DMS53 treated with DMSO at 0.1 percent for 48 hours (cell line): ENCODE results near the gene CISD3.
A peak's percentile ranks its signal among the peaks of the same experiment; 100 is the strongest.

Experiments
- DNase-seq: peaks from one replicate; lab custom pipeline; 2025; ENCODE audit not compliant: unreplicated experiment; lab: John Stamatoyannopoulos, UW

The CISD3 gene

DNA sequence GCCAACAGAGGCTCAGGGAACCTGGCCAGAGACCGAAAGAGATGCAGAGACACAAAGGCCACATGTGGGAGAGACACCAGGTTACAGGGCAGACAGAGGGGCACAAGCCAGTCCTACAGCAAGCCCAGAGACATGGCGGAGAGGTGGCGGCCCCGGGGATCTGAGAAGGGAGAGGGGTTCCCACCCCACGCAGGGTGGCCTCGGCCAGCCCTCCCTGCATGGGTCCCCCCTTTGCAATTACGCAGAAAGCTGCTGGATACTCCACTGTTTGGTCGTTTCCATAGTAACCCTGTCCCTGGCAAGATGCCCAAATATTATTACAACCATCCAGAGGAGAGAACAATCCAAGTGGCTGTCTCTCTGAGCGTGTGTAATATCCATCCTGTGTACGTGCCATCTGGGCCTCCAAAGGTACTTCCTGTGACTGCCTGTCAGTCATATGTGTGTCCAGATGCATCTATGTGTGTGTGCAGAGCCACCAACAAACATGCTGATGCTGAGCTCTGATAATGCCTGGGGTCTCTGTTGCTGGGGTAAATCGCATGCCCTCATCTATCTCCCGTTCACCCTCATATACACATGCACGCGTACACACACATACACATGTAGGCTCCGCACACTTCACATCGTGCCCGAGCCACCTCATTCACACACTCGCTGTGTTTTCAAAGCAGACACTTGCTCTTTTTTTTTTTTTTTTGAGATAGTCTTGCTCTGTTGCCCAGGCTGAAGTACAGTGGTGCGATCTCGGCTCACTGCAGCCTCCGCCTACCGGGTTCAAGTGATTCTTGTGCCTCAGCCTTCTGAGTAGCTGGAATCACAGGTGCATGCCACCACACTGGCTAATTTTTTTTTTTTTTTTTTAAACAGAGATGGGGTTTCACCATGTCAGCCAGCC, 12.5 kb downstream of the CISD3 start:
- DNase-seq, result peak; percentile 36

DNA sequence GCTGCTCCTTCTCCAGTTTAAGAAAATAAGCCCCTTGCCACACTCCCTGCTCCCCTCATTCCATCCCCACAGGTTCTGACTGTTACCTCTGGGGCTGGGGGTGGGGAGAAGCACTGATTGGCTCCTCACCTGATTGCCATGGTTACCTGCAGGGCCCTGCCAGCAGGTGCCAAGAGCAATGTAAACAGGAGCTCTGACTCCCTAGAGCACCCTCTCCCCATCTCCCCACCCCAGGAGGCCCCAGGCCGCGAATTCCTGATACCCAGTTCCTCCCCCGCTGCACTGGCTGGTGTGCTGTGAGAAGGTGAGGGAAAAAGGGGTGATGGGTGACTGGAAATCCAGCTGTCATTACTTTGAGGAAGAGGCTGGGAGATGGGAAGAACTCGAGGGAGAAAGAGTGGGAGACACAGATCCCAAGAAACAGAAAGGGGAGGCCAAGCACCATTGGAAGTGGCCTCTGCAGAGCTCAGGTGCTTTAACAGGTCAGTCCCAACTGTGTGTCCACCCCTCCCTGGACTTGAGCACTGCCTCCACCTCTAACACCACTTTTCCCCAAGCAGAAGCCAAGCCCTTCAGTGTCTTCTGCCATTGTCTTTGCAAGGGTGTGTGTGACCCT, 13.5 kb downstream of the CISD3 start:
- DNase-seq, result peak; percentile 22

DNA sequence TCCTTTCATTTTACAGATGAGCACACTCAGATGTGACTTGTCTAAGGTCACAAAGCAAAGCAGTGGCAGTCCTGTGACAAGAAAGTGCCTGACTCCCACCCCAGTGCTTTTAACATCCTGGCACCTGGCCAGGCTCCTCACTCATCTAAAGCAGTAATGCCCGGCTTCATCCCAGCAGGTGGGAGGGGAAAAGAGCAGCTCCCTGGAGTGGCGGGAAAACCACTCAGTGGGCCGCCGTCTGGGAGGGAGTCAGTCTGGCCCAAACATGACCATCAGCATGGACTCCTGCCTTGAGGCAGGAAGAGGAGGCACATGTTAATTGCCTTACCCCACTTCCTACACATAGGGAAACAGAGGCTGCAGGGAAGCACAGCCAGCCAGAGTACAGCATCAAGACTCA, 15.4 kb downstream of the CISD3 start:
- DNase-seq, result no peak

DNA sequence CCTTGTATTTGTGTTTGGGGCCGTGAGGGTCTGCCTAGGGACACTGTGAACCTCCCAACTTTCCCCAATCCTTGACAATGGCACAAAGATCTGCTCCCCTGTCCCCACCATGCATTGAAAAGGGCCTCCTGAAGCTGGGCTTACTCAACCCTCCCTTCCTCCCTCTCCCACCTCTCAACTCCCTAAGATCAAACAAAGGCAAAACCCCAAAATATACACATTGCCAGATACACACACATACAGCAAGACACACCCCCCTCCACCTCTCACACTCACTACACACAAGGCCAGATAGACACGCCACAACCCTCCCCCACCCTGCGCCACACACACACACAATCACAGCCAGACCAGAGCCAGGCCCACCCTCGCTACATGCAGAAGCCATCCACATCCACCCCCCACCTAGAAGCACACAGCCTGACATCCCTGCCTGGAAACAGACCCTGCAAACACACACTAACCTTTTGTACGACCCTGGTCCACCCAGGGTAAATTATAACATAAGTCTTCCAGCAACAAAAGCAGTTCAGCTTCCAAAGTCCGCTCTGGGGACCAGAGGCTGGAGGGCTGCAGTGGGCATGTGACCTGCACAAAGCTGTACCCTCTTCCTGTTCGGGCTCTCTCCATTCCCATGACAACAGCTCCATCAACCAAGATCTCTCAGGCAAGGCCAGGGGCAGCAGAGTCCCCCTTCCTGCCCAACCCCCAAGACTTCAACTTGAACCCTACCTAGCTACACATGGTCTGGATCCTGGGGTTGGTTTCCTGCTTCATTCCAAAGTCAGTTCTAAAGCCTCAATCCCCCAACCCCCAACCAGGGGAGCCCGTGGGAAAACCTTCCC, 16.1 kb downstream of the CISD3 start:
- DNase-seq, result no peak

DNA sequence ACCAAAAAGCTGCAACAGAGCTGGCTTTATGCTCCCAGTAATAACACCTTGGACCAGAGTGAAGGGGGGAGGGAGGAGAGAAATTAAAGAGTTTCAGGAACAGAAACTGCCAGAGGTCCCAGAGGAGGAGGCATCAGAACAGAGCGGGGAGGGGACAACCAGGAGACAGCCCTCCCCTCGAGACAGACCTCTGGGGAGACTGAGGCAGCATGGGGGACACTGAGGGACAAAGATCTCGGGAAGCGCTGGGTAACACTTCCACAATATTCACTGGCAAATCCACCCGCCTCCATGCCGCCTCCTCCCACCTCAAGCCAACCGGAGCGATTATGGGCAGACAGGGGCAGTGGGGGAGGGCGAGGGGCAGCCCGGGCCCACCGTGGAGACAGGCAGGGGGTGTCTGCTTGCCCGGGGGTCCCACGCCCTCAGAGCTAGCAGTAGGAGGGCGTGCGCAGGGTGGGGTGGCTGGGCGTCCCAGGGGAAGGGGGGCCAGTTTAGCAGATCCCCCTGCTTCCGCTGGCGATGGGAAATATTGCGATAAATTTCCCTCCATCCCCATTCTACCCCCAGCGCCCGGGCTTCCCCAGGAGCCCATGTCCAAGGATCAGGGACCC, 16.8 kb downstream of the CISD3 start:
- DNase-seq, result no peak

DNA sequence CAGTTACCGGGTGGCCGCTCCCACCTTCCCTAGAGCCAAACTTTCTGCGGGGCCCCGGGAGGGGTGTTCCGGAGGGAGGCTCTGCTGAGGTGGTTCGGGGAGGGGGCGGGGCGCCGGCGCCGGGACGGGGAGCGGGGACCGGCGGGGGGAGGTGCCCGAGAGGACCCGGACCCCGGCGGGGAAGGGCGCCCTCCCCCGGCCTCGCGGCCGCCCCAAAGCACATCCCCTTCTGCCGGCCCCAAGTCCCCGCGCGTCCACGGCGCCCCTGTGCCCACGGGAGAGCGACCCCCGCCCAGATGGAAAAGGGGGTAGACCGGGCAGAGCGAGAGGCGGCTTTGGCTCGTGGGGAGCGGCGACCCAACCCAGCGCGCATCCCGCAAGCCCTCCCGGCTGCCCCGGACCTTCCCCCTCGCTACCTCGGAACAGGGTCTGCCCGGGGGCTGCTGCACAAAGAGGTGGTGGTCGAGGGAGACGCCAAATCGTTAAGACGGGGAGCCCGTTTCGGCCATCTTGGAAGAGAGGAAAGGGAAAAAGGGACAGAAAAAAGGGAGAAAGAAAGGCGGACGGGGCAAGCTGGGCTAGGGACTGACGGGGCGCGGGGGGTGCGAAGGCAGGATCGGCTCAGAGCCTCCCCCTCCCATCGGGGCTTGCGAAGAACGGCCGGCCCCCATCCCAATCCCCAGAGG, 17.5 kb downstream of the CISD3 start:
- no peak for DNase-seq

DNA sequence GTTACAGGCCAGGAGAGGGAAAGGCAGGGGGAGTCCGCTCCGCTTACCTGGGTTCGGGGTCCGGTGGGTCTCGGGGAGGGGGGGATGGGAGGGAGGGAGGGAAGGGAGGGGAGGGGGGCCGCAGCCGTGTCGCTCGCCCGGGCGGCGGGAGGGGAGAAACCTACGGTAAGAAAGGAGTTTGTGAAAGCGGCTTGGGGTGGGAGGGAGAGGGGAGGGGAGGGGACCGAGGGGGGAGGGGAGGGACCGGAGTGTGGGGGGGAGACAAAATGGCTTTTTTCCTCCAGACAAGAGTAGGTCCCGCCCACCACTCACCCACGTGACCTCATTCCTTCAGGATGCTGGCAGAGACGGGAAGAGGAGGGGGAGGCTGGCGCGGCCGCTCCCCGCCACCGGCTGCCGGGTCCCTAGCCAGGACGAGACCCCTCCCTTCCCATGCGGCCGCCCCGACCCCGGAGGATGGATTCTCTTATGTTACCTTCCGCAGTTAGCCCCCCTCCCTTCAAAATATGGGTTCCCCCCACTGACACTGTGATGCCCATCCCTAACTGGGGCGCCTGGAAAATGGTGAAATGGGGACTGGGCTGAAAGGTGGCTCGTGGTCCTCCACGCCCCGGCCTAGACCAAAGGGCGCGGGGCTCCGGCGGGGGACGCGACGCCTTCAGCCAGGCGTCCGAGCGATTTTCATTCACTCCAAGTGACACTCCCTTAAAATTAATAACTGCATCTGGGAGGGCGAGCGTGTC, 18.2 kb downstream of the CISD3 start, which contains the start of gene PCGF2:
TSS of gene PCGF2 (minus strand) at position 188 of the 743 bp plus-strand sequence. CDS start 7,934 bp downstream, outside the sequence.
- peak; percentile 35 for DNase-seq

DNA sequence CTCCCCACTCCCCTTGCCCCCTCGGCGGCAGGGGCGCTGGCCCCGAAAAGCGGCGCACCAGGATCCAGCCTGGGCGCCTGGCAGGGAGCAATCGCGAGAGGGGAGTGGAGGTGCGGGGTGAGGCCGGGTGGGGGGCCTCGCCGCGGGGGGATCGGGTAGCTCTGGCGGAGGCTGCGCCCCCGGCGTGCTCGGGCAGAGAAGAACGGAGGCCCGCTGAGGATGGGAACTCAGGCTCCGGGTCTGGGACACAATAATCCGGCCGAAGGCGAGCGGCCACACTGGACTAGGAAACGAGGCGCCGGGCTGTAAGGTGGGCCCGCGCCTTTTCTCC, 18.7 kb downstream of the CISD3 start:
- DNase-seq, result no peak

DNA sequence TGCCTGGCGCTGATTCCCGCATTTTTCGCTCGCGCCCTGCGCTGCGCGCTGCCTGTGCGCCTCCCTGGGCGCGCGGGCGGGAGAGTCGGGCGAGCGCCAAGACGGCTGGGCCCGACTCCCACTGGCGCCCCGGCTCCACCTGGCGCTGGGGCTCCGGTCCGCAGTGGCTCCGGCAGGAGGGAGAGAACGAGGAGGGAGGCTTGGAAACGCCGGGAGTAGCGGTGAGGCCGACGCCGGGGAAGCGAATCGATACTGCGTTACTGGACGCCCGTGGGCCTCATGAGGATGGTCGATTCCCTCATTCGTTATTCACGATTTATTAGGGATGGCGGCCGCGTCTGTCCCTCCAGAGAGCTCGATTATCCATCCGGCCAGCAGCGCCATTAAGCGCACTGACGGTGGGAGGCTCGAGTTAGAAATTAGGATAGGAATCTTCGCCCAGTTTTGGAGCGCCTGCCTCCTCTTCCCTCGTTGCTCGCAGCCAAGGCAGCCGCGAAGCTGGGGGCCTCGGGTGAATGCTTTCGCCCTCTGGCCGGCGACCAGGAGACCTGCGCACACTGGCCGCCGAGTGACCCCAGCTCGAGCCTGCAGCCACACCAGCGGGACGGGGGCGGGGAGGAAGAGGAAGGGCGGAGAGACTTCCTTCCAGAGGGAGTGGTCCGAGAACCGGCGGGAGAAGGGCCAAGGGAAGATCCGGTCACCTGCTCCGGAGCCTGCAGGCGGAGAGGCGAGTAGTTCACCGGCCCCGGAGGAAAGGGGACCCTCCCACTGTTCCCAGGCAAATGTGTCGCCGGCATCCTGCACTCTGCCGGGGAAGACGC, 19.3 kb downstream of the CISD3 start:
- peak; percentile 56 for DNase-seq

DNA sequence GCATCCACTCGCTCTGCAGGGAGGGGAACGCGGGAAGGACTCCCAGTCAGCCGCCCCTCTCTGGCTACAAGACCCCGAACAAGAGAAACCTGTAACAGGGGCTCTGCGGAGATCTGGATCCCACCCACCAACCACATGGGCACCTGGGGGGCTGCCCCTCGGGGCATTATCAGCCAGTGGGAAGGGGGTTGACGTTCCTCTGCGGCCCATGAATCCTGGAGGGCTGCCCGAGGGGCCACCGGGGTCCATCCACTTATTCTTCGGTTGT, 19.8 kb downstream of the CISD3 start:
- DNase-seq, result no peak

DNA sequence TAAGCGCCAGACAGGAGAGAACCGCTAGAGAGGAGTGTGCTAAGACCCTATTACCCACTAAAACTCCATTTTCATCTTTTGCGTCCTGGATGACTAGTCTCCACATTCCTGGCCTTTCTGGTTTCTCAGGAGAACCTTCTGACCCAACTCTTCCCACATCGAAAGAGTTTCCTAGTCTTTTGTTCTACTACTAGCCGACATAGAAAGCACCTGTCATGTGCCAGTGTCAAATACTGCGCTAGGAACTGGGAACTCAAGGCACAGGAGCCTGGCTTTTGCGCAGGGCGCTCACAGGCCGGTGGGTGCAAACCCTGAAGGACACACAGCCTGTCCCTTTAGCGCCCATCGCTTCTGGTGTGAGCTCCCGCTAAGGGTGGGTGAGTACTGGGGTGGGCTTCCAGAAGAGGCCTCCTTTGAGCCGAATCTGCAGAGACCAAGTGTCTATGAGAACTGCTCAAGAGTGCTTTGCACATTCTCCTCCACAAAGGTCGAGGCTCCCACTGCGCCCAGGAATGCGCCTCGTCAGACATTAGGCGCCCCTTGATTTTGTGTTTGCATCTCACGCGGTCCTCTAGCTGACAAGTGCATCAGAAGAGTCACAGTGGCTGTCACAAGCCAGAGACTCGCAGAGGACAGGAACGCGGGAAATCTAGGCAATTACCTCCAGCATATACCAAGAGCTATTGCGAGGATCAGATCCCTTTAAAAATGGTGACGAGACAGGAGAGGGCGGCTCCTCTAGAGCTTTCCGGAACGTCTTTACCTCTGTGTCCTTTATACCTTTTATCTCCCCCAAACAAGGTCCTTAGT, 20.4 kb downstream of the CISD3 start:
- DNase-seq, result peak; percentile 47

DNA sequence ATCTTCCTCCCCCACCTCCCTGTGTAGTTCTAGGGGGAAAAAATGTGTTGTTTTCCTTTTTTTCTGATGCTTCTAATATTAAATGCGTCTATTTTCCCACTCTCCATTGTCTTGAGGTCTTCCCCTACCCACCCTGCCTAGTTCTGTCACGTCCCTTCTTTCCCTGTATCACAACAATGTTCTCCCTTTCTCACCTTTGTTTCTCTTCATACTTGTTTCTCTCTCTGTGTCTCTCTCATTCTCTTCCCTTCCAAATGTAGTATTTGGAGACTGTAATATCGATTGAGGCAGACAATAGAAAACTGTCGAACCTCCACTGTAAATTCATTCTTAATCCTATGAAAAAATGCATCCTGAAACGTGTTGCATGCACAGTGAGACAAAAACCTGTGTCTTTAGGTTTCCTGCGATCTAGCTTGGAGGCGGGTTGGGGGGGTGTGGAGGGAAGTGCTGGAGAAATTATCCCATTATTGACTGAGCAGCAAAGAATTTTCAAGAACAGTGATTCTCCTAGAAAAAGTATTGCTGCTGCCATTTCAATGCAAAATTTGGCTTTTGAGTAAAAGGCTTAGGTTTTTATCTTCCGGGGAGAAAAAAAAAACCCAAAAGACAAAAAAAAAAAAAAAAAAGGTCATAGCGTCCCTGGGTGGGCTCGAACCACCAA, 21.1 kb downstream of the CISD3 start:
- DNase-seq, result peak; percentile 47

DNA sequence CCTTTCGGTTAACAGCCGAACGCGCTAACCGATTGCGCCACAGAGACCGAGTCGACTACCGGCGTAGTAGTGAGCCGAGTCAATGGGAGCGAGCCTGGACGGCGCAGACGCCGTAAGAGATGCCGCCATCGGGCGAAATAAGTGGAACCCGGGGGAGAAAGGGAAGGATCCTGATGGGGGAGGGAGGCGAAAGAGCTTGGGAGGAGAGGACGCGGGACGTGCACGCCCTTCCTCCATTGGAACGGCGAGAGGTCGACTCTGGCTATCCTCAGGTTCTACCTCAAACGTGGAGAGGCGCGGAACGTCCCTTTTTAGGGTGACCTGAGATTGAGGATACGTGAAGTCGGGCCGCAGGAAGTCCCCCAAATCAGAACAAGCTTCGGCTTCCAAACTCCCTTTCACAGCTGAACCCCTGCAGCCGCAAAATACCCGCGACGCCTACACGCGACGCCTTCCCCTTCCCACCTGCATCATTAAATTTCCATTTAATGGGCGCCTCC, 21.7 kb downstream of the CISD3 start:
- DNase-seq, result peak; percentile 67

DNA sequence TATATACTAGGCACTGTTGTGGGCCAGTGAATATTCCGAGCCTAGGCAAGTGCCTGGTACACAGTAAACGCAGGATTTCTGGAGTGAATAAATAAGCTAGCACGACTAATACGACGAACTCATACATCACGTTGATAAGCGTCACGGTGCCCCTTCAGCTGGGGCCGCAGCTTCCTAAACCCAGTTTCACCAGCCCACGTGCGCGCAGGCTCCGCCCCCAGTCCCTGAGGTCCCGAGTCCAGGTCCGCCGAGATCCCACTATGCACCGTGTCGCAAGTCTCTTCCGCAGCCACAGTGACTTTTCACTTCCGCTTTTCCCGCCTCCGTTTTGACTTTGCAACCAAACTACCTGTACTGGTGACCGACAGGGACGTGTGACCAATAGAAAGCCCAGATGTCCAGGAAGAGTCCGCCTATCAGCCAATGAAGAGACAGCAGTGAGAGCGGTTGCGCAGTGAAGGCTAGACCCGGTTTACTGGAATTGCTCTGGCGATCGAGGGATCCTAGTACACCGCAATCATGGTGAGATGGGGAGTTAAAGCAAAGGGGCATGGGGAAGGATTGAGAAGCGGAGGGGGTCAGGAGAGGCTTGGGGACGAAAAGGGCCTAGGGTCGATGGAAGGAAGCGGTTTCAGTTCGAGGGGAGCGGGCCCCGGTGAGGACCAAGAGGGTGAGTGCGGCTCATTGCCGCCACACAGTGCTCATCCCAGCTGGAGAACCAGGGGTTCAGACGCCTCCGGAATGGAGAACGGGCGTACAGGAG, 22.3 kb downstream of the CISD3 start, which contains the start of gene PSMB3:
TSS of gene PSMB3 (plus strand) at position 434 of the 763 bp plus-strand sequence. CDS start at position 520, 86 bp downstream.
- DNase-seq, result peak; percentile 98

DNA sequence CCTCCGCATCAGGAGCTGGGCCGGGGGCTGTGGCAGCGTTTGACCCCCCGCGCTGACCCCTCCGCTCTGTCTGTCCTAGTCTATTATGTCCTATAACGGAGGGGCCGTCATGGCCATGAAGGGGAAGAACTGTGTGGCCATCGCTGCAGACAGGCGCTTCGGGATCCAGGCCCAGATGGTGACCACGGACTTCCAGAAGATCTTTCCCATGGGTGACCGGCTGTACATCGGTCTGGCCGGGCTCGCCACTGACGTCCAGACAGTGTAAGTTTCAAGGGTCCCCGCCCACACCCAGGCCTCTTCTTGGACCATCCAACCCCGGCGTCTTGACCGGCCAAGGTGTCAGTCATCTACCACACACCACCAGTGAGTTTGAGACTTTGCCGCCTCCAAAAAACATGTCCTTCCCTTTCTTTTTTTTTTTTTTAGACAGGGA, 22.9 kb downstream of the CISD3 start:
- no peak for DNase-seq

DNA sequence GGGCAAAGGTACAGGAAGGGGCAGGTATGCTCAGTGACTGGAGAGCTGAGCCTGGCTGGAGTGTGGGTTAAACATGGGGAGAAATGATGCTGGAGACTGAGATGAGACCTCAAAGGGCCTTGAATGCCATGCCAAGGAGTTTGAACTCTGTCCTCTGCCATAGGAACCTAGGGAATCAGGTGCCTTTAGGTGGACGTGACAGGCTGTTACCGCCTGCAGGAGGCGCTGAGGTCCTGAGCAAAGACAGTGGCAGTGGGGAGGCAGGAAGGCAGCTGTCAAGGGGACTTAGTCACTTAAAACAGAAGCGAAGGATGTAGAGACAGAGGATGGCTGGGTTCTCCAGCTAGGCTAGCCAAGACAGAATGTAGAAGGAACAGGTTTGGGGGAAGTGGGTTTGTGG, 31.5 kb downstream of the CISD3 start:
- DNase-seq, result no peak

DNA sequence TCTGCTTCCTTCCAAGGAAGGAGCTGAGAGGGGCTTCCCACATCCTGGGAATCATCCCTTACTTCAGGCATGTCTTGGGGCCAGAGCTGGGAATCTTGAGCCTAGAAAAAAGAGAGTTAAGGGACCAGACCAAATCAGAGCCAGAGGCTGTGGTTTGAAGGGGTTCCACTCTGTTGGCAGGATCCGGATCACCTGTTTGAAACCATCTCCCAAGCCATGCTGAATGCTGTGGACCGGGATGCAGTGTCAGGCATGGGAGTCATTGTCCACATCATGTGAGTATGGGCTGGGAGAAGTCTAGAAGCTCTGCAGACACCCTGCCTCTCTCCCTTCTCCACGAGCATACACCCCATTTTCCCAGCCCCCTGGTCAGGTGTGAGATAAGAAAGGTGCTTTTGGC, 32.1 kb downstream of the CISD3 start:
- DNase-seq, result no peak
